AG04450 (cell line): ENCODE results near the gene FAR2. TPM values are rescaled to one million over a fixed set of nuclear protein-coding genes. Genes with fewer than 3 reads are reported as not detected.

Experiments
- CTCF ChIA-PET: fragments of 300-600, 350-600 bp; formaldehyde crosslinking; extraction: SDS; loops from one replicate; lab custom pipeline; 2022; ENCODE audit warnings: antibody characterized with exemption, inconsistent platforms; lab: Charles Lee
- POLR2A ChIA-PET: fragments of 350-600 bp; formaldehyde crosslinking; extraction: SDS; loops from one replicate; lab custom pipeline; 2021; ENCODE audit warnings: antibody characterized with exemption, inconsistent platforms; lab: Yijun Ruan, JAX
- DNase-seq: peaks from one replicate; pipeline ENCODE4 v3.0.0-alpha.2; 2011; ENCODE audit warnings: low read depth, low spot score
- H3K27ac ChIP-seq: one replicate; pipeline ENCODE4 v1.5.1; 2012; ENCODE audit warnings: low read depth, low read length, control low read depth
- H3K27me3 ChIP-seq: one replicate; pipeline ENCODE4 v1.6.0; 2012; ENCODE audit warnings: low read length; ENCODE audit not compliant: control insufficient read depth, insufficient read depth
- H3K4me3 ChIP-seq: 2 replicates; pipeline ENCODE4 v1.5.1; 2011; ENCODE audit warnings: mild to moderate bottlenecking, low read depth, low read length, control low read depth
- H3K9me3 ChIP-seq: 2 replicates; pipeline ENCODE4 v1.5.1; 2012; ENCODE audit warnings: low read length; ENCODE audit not compliant: control insufficient read depth, insufficient read depth
- polyA plus RNA-seq: library from polyadenylated mRNA; depleted of rRNA; stranded (reverse); fragments of >200 nt; gene quantifications from 2 replicates; pipeline ENCODE4 v1.2.3, GENCODE V29; 2011
- TF ChIP-seq, protein P1 (sequence below): IDR thresholded peaks from 2 replicates; pipeline ENCODE4 v1.5.1; 2011; ENCODE audit warnings: low read depth, low read length, control low read depth, inconsistent platforms

FAR2 gene
- polyA plus RNA-seq, 1 experiment = 3.4 TPM

GRCh38 chr12:29306682-29307081 is 157.6 kb downstream of the FAR2 start:
- Histone ChIP-seq H3K27me3 (no peaks in the 10 kb centered on the region), H3K27ac (no peak overlapping the region), H3K9me3 (no peaks in the 10 kb centered on the region), H3K4me3 (no peak overlapping the region)
- POLR2A ChIA-PET = no interaction called here
- TF ChIP-seq, protein P1, sequence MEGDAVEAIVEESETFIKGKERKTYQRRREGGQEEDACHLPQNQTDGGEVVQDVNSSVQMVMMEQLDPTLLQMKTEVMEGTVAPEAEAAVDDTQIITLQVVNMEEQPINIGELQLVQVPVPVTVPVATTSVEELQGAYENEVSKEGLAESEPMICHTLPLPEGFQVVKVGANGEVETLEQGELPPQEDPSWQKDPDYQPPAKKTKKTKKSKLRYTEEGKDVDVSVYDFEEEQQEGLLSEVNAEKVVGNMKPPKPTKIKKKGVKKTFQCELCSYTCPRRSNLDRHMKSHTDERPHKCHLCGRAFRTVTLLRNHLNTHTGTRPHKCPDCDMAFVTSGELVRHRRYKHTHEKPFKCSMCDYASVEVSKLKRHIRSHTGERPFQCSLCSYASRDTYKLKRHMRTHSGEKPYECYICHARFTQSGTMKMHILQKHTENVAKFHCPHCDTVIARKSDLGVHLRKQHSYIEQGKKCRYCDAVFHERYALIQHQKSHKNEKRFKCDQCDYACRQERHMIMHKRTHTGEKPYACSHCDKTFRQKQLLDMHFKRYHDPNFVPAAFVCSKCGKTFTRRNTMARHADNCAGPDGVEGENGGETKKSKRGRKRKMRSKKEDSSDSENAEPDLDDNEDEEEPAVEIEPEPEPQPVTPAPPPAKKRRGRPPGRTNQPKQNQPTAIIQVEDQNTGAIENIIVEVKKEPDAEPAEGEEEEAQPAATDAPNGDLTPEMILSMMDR = no peak
- DNase-seq = no peak
- CTCF ChIA-PET = interaction anchor here (1.2 to 1.7 kb wide), 2 partner anchors 9 kb away, joined by 3 to 7 read pairs; no protein-coding TSS in a partner anchor

DNA sequence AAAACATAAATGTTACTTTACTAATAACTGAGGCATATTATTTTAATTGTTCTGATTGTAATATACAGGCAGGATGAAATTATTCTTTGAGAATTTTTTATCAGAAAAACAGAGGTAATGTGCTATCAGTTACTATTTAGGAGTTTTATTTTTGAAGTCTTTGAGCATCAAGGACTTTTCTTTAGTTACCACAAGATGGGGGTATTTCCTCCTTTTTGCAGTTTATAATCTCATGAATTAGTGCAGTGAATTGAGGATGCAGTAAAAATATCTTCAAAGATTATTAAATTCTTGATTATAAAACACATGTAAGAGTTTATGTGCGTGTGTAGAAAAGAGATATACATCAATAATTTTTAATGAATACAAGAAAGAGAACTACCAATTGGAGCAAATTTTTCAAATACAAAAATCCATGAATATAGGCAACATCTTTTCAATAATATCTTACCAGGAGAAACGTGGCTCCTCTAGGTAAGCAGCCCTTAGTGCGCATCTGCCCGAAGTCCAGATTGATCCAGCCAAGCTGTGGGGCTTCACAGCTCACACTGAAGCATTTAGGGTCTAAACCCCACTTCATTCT is 160.3 kb downstream of the FAR2 start:
- TF ChIP-seq, protein P1 = peak; percentile 57
- DNase-seq = no peak
- H3K9me3 ChIP-seq = no peaks in the 10 kb centered on the region

GRCh38 chr12:29310899-29311298 is 161.8 kb downstream of the FAR2 start:
- Histone ChIP-seq H3K27ac (no peak overlapping the region), H3K4me3 (no peak overlapping the region), H3K27me3 (no peaks in the 10 kb centered on the region), H3K9me3 (no peaks in the 10 kb centered on the region)
- DNase-seq = no peak
- CTCF ChIA-PET = interaction anchor here (1.0 kb wide), 1 partner anchor 1536 kb away, joined by 3 read pairs; no protein-coding TSS in a partner anchor
- POLR2A ChIA-PET = interaction anchor here (0.7 kb wide), 1 partner anchor 576 kb away, joined by 3 read pairs; no protein-coding TSS in a partner anchor
- TF ChIP-seq, protein P1 = no peak

More for the DNA sequence above, 160.3 kb downstream of the FAR2 start:
- Histone ChIP-seq H3K4me3 (no peak overlapping the region), H3K27ac (no peak overlapping the region), H3K27me3 (no peaks in the 10 kb centered on the region)
- ChIA-PET POLR2A (no interaction called here), CTCF (interaction anchor here (1.1 to 1.9 kb wide), 3 partner anchors 8 to 1535 kb away, joined by 3 to 12 read pairs (median 6); no protein-coding TSS in a partner anchor)

DNA sequence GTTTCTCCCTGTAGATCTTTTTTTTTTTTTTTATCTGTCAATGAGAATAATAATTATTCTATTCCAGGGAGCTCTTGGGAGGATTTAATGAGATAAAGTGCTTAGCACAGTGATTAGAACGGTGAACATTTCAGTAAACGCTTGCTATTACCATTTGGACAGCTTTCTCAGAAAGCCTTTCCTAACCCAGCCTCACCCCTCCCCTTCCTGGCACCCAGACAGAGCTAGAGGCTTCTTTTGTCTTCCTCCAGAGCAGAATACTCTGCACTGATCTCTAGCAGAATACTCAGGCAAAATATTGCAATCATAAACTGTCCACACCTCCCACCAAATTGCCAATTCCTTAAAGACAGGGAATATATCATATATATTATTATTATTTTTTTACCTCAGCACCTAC is 165.3 kb downstream of the FAR2 start:
- CTCF ChIA-PET = interaction anchor here (0.6 to 1.4 kb wide), 5 partner anchors 176 to 1482 kb away, joined by 3 to 6 read pairs (median 4); no protein-coding TSS in a partner anchor
- no peak overlapping the region for H3K4me3 ChIP-seq
- TF ChIP-seq, protein P1 = no peak
- no peak overlapping the region for H3K27ac ChIP-seq
- no peaks in the 10 kb centered on the region for H3K27me3 ChIP-seq
- no peak for DNase-seq
- H3K9me3 ChIP-seq = no peaks in the 10 kb centered on the region
- POLR2A ChIA-PET = no interaction called here

GRCh38 chr12:29316752-29317151 is 167.7 kb downstream of the FAR2 start:
- Histone ChIP-seq H3K27me3 (no peaks in the 10 kb centered on the region), H3K9me3 (no peaks in the 10 kb centered on the region), H3K4me3 (no peak overlapping the region), H3K27ac (no peak overlapping the region)
- ChIA-PET POLR2A (no interaction called here), CTCF (interaction anchor here (1.4 to 1.7 kb wide), 2 partner anchors 9 to 30 kb away, joined by 3 to 6 read pairs; no protein-coding TSS in a partner anchor)
- TF ChIP-seq, protein P1 = no peak
- DNase-seq = no peak
